ENCODE data around the gene HTR1A. TPM values are rescaled to one million over a fixed set of nuclear protein-coding genes. Genes with fewer than 3 reads are reported as not detected.

HTR1A gene
- total and polyA plus RNA-seq, 2 experiments from 2014 or later = 0.57 TPM; not detected in 1

DNA sequence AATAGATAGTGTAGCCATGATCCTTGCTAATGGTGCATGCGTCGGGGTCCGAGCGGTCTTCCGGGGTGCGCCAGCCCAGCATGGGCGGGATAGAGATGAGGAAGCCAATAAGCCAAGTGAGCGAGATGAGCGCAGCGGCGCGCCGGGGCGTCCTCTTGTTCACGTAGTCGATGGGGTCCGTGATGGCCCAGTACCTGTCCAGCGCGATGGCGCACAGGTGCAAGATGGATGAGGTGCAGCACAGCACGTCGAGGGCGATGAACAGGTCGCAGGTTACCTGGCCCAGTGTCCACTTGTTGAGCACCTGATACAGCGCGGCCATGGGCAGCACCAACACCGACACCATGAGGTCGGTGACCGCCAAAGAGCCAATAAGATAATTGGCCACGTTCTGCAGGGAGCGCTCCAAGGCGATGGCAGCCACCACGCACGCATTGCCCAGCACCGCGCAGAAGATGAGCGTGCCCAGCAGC, 1.1 kb downstream of the HTR1A start:
- Histone ChIP-seq H3K36me3 (replicated peaks; ENCODE audit: insufficient read depth, low read depth) (no peaks in the 10 kb centered on the region), H3K79me2 (no peaks in the 10 kb centered on the region), H3K4me3 (no peak overlapping the region), H2AFZ (no peak overlapping the region), H4K20me1 (ENCODE audit: insufficient read depth, poor library complexity, severe bottlenecking) (no peaks in the 10 kb centered on the region), H3K27ac (no peak overlapping the region), H3K4me2 (peak overlapping the region; percentile 62), H3K9me3 (ENCODE audit: low read depth) (no peaks in the 10 kb centered on the region), H3K4me1 (ENCODE audit: insufficient read depth) (no peaks in the 10 kb centered on the region), H3K27me3 (peaks cover 54% of the 10 kb centered on the region), H3K9me2 (replicated peaks; ENCODE audit: insufficient read depth) (no peaks in the 10 kb centered on the region)
- WGBS (ENCODE audit: low lambda C conversion rate, missing lambda C conversion rate) = 70% methylated on average over 37 of the region's 37 CpGs
- TF ChIP-seq EZH2 (IDR thresholded peaks at IDR 0.05; ENCODE audit: borderline replicate concordance) = no peak
- TF ChIP-seq, protein P1, sequence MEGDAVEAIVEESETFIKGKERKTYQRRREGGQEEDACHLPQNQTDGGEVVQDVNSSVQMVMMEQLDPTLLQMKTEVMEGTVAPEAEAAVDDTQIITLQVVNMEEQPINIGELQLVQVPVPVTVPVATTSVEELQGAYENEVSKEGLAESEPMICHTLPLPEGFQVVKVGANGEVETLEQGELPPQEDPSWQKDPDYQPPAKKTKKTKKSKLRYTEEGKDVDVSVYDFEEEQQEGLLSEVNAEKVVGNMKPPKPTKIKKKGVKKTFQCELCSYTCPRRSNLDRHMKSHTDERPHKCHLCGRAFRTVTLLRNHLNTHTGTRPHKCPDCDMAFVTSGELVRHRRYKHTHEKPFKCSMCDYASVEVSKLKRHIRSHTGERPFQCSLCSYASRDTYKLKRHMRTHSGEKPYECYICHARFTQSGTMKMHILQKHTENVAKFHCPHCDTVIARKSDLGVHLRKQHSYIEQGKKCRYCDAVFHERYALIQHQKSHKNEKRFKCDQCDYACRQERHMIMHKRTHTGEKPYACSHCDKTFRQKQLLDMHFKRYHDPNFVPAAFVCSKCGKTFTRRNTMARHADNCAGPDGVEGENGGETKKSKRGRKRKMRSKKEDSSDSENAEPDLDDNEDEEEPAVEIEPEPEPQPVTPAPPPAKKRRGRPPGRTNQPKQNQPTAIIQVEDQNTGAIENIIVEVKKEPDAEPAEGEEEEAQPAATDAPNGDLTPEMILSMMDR (IDR thresholded peaks at IDR 0.05; ENCODE audit: poor library complexity) = no peak
- TF ChIP-seq EZH2phosphoT487 (IDR thresholded peaks at IDR 0.05; ENCODE audit: low read depth, severe bottlenecking, unreplicated experiment) = no peak
- DNase-seq (ENCODE audit: low spot score) = peak; percentile 4

DNA sequence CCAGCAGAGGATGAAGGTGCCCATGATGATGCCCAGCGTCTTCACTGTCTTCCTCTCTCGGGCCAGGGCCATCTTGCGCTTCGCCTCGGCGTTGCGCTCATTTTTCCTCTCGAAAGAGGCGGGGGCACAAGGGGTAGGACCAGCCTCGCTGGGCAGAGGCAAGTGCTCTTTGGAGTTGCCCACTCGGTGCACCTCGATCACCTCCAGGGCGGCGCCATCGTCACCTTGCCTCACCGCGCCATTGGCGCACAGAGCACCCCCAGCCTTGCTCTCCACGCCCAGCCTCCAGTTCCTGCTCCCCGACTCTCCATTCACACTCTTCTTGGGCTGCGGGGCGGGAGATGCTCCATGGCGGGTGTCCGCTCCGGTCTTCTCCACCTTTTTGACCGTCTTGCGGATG, 1.6 kb downstream of the HTR1A start:
- no peak overlapping the region for H2AFZ ChIP-seq
- no peaks in the 10 kb centered on the region for H4K20me1 ChIP-seq (ENCODE audit: insufficient read depth, poor library complexity, severe bottlenecking)
- H3K79me2 ChIP-seq = no peaks in the 10 kb centered on the region
- H3K9me2 ChIP-seq (replicated peaks; ENCODE audit: insufficient read depth) = no peaks in the 10 kb centered on the region
- no peak for DNase-seq (ENCODE audit: low spot score)
- H3K4me2 ChIP-seq = no peak overlapping the region
- H3K4me1 ChIP-seq (ENCODE audit: insufficient read depth) = no peaks in the 10 kb centered on the region
- TF ChIP-seq EZH2 (IDR thresholded peaks at IDR 0.05; ENCODE audit: borderline replicate concordance) = no peak
- no peak for TF ChIP-seq EZH2phosphoT487 (IDR thresholded peaks at IDR 0.05; ENCODE audit: low read depth, severe bottlenecking, unreplicated experiment)
- TF ChIP-seq, protein P1 (IDR thresholded peaks at IDR 0.05; ENCODE audit: poor library complexity) = no peak
- peaks cover 54% of the 10 kb centered on the region for H3K27me3 ChIP-seq
- H3K27ac ChIP-seq = no peak overlapping the region
- H3K36me3 ChIP-seq (replicated peaks; ENCODE audit: insufficient read depth, low read depth) = no peaks in the 10 kb centered on the region
- WGBS (ENCODE audit: low lambda C conversion rate, missing lambda C conversion rate) = 94% methylated on average over 27 of the region's 27 CpGs
- H3K4me3 ChIP-seq = no peak overlapping the region
- no peaks in the 10 kb centered on the region for H3K9me3 ChIP-seq (ENCODE audit: low read depth)

DNA sequence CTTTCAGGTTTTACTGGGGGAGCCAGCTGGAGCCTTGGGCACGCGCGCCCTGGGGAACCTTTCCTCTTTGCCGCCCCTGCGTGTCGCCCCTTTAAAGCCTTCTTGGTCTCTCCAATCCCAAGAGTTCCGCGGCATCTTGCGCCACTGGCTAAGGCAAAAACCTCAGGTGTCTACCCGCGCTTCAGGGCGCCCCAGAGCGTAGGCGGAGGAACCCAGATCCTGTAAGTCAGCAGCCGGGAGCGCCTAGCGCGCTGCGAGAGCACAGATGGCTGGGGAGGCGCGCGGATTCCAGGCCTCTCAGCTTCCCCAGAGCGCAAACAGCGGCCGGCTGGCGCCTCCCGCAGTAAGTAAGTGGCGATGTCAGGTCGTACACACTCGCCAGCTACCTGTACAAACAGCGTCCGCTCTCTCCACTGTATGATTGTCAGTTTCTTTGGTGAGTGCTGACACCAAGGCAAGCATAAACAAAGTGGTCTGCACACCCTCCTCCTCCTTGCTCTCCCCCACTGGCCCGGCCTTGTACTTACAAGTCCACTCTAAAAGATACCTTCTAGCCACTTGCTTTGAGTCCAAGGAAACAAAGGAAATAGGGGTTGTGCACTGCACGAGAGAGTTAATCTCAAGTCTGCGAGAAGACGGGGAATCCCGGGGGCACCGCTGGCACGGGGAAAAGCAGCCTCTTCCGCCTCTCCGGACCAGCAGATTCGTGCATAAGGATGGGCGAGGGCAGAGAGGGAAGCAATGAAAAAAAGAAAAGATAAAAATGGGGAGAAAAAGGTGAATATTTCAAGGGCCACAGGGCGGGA, 2.9 kb downstream of the HTR1A start:
- Histone ChIP-seq H4K20me1 (ENCODE audit: insufficient read depth, poor library complexity, severe bottlenecking) (no peaks in the 10 kb centered on the region), H3K79me2 (no peaks in the 10 kb centered on the region), H3K4me2 (peak overlapping the region; percentile 74), H3K4me3 (no peak overlapping the region), H3K4me1 (ENCODE audit: insufficient read depth) (no peaks in the 10 kb centered on the region), H3K9me3 (ENCODE audit: low read depth) (no peaks in the 10 kb centered on the region), H3K27me3 (peaks cover 54% of the 10 kb centered on the region), H3K9me2 (replicated peaks; ENCODE audit: insufficient read depth) (no peaks in the 10 kb centered on the region), H2AFZ (peak overlapping the region; percentile 21), H3K27ac (no peak overlapping the region), H3K36me3 (replicated peaks; ENCODE audit: insufficient read depth, low read depth) (no peaks in the 10 kb centered on the region)
- DNase-seq (ENCODE audit: low spot score) = peak; percentile 76
- TF ChIP-seq, protein P1 (IDR thresholded peaks at IDR 0.05; ENCODE audit: poor library complexity) = peak; percentile 43
- TF ChIP-seq EZH2phosphoT487 (IDR thresholded peaks at IDR 0.05; ENCODE audit: low read depth, severe bottlenecking, unreplicated experiment) (no peak), EZH2 (IDR thresholded peaks at IDR 0.05; ENCODE audit: borderline replicate concordance) (no peak)
- WGBS (ENCODE audit: low lambda C conversion rate, missing lambda C conversion rate) = 3% methylated on average over 44 of the region's 44 CpGs
